Thoracic aorta (tissue), 2 donors: ENCODE results near the gene PNPLA2. TPM values are rescaled to one million over a fixed set of nuclear protein-coding genes. Genes with fewer than 3 reads are reported as not detected.

Experiments used
- ATAC-seq: fragments of 150-250 bp; one replicate; pipeline ENCODE4 v1.8.0; 2017; ENCODE audit warnings: low read depth; ENCODE audit not compliant: insufficient number of reproducible peaks, low FRiP score
- DNase-seq: peaks from one replicate; pipeline ENCODE4 v3.0.0-alpha.2; 2020; ENCODE audit warnings: low spot score
- H3K27ac ChIP-seq, 2 donors: fragments of 200-600 bp; sonication (generic); 1 replicate in 1 of 2; 2 replicates in 1 of 2; pipeline ENCODE4 v1.5.1; 2016; ENCODE audit warnings: mild to moderate bottlenecking in 2 of 2, moderate library complexity in 2 of 2
- H3K27me3 ChIP-seq: fragments of 200-600 bp; sonication (generic); replicated peaks from 2 replicates; pipeline ENCODE4 v1.6.0; 2016; ENCODE audit warnings: mild to moderate bottlenecking; ENCODE audit not compliant: insufficient read depth
- H3K36me3 ChIP-seq: fragments of 200-600 bp; sonication (generic); one replicate; pipeline ENCODE4 v1.5.1; 2016
- H3K4me1 ChIP-seq, 2 donors: fragments of 200-600 bp; sonication (generic); 1 replicate in 1 of 2; 2 replicates in 1 of 2; pipeline versions ENCODE4 v1.5.1 to v1.6.0; 2016; ENCODE audit warnings: low read depth in 2 of 2, mild to moderate bottlenecking in 1 of 2; ENCODE audit not compliant: control insufficient read depth in 1 of 2
- H3K4me3 ChIP-seq: fragments of 200-600 bp; sonication (generic); 2 replicates; pipeline ENCODE4 v1.5.1; 2016; ENCODE audit warnings: mild to moderate bottlenecking
- H3K9me3 ChIP-seq: fragments of 200-600 bp; sonication (generic); 2 replicates; pipeline ENCODE4 v1.5.1; 2016
- total RNA-seq, 2 donors: library from RNA; depleted of rRNA; stranded (reverse); fragments of >200 nt; gene quantifications; one replicate each; pipeline versions ENCODE4 v1.1.0 to v1.2.3, GENCODE V29; 2016
- TF ChIP-seq, protein P1 (sequence below): fragments of 200-600 bp; sonication (generic); IDR thresholded peaks from one replicate; pipeline ENCODE4 v1.5.1; 2019; ENCODE audit warnings: antibody characterized with exemption

PNPLA2 gene
- total RNA-seq, 2 donors from 2014 or later, result 105 to 115 TPM

DNA sequence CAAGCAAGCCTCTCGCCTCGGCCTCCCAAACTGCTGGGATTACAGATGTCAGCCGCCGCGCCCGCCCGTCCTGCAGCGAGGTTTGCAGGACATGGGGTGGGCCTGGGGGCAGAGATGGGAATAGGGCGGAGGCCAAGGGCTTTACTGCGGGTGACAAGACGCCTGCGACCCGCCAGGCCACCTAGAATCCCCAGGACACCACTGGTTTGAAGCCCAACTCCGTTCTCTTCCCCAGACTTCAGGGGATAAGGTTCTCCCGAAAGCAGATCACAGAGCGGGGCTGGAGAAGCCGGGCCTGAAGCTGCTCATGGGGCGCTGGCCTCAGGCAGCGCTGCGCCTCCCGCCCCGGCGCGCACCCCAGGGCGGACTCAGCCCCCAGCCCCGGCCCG lies 23.3 kb downstream of the PNPLA2 start:
- H3K27ac ChIP-seq, result peak overlapping the region; percentile 88 to 97
- H3K27me3 ChIP-seq, result no peaks in the 10 kb centered on the region
- no peaks in the 10 kb centered on the region for H3K9me3 ChIP-seq
- peaks cover 27% of the 10 kb centered on the region for H3K36me3 ChIP-seq
- ATAC-seq (no peak), DNase-seq (no peak)
- peaks cover 31 to 54% of the 10 kb centered on the region in 2 donors for H3K4me1 ChIP-seq
- TF ChIP-seq, protein P1, sequence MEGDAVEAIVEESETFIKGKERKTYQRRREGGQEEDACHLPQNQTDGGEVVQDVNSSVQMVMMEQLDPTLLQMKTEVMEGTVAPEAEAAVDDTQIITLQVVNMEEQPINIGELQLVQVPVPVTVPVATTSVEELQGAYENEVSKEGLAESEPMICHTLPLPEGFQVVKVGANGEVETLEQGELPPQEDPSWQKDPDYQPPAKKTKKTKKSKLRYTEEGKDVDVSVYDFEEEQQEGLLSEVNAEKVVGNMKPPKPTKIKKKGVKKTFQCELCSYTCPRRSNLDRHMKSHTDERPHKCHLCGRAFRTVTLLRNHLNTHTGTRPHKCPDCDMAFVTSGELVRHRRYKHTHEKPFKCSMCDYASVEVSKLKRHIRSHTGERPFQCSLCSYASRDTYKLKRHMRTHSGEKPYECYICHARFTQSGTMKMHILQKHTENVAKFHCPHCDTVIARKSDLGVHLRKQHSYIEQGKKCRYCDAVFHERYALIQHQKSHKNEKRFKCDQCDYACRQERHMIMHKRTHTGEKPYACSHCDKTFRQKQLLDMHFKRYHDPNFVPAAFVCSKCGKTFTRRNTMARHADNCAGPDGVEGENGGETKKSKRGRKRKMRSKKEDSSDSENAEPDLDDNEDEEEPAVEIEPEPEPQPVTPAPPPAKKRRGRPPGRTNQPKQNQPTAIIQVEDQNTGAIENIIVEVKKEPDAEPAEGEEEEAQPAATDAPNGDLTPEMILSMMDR, result no peak
- peak overlapping the region; percentile 95 for H3K4me3 ChIP-seq

DNA sequence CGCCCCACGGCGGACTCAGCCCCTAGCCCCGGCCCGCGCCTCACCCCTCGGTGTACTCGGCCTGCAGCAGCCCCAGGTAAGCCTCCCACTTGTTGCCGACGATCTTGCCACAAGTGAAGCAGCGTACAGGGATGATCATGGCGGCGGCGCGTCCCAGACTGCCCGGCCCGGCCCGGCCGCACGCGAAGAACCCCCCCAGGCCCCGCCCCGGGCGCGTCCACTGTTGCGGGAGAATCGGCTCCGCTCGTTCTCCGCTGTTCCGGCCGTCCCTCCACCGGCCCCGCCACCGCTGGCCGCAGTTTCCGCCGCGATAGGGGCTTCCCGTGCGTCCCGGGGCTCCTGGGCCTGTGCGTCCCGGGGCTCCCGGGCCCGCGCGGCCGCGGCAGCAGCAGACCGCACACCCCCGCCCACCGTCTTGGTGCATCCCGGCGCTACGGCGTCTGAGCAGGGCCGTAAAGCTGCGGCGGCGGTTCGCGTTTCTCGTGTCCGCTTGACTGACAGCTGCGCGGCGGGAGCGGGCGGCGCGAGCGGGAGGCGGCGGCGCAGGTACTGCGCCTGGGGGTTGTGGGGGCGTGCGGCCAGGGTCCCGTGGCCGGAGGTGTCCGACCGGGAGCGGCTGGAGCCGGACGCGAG lies 23.8 kb downstream of the PNPLA2 start, which contains the start of the genes POLR2L and TSPAN4:
POLR2L (minus strand) TSS at position 160 of the 633 bp plus-strand sequence; CDS start at position 139, 21 bp downstream.
TSPAN4 (plus strand) TSS at position 483 of the 633 bp plus-strand sequence. CDS start 7,453 bp downstream, outside the sequence.
- Histone ChIP-seq H3K9me3 (no peaks in the 10 kb centered on the region), H3K4me3 (peak within 1 kb of the TSS; percentile 95), H3K27ac (peak within 1 kb of the TSS; percentile 88 to 97), H3K27me3 (no peaks in the 10 kb centered on the region), H3K36me3 (peaks cover 22% of the 10 kb centered on the region), H3K4me1 (peaks cover 31 to 54% of the 10 kb centered on the region in 2 donors)
- ATAC-seq (peak; percentile 41), DNase-seq (peak; percentile 60)
- TF ChIP-seq, protein P1, result no peak

DNA sequence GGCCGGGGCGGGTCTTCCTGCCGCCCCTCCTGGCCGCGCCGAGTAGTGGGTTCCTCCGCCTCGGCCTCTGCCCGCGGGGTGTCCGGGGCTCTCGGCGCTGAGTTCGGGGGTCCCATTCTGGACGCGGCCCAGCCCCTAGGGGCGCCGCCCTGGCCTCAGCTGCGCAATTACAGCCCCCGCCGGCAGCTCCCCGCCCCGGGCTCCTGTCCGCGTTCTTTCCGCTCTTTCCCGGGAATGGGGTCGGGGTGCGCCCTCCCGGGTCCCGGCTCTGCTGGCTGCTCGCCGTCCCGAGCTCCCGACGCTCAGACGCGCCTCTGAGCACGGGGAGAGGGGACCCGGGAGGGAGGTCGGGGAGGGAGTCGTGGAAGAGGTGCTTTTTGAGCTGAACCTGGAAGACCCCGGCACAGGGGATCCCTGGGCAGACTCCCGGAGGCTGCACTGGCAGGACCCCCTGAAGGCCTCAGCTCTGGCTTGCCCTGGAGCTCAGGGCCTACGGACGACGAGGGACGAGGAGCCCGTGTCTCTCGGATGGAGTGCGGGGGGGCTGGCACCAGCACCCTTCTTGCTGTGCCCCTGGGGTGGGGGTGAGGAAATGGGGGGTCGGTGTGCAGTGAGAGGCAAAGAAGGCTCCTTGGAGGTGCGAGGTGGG lies 24.5 kb downstream of the PNPLA2 start:
- Histone ChIP-seq H3K4me1 (peaks cover 33 to 54% of the 10 kb centered on the region in 2 donors), H3K4me3 (peak overlapping the region; percentile 95)
- ATAC-seq, result no peak

DNA sequence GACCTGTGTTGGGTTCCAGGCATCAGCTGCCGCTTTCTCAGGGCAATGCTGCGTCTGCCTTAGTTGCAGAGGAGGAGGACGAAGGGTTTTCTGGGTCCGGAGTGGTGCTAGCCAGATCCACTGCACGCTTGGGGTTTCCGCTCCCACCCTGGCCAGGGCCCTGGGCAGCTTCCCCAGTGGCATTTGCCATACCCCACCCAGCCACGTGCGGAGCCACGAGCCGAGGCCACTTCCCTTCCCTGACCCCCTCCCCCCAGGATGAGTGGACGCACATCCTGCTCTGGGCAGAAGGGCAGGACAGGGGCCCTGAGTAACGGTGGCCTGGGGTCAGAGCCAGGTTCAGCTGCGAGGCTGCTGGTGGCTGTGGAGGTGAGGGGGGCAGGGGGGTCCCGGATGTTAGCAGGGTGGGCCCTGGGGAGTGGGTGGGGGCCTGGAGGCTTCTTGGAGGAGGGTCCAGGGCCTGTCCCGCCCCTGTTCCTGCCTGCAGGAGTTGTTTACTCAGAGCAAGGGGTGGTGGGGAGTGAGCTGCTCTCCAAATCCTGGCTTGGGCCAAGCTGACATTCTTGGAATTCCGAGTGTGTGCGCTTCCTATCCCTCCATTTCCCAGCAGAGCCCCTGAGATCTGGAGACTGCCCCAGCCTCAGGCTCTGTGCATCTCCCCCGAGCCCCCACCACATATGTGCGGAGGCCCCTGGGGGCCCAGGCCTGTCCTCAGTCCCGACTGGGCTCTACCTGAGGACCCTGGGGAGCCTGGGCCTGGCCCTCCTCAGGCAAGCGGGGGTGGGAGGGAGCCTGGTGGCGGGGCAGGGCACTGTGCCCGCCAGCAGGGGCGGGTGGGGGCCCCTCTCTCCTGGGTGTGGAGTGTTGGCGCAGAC lies 25.3 kb downstream of the PNPLA2 start:
- H3K36me3 ChIP-seq, result peaks cover 12% of the 10 kb centered on the region
- no peaks in the 10 kb centered on the region for H3K9me3 ChIP-seq
- peak overlapping the region; percentile 86 to 88 for H3K27ac ChIP-seq
- H3K4me3 ChIP-seq, result peak overlapping the region; percentile 95
- ATAC-seq (peak; percentile 24), DNase-seq (peak; percentile 83)
- peaks cover 42 to 62% of the 10 kb centered on the region in 2 donors for H3K4me1 ChIP-seq
- no peaks in the 10 kb centered on the region for H3K27me3 ChIP-seq
- TF ChIP-seq, protein P1, result peak; percentile 29

More for the DNA sequence above, 24.5 kb downstream of the PNPLA2 start:
- TF ChIP-seq, protein P1, result no peak
- H3K27ac ChIP-seq, result peak overlapping the region; percentile 88 to 97
- no peaks in the 10 kb centered on the region for H3K27me3 ChIP-seq
- H3K9me3 ChIP-seq, result no peaks in the 10 kb centered on the region
- no peak for DNase-seq
- H3K36me3 ChIP-seq, result peaks cover 19% of the 10 kb centered on the region
